Body of pancreas (tissue), 4 donors: Measurements from ENCODE around the gene GDPD5.

ENCODE experiments used
- POLR2A ChIP-seq, 3 donors: fragments of 450-650 bp; IDR thresholded peaks; one replicate each; pipeline ENCODE4 v1.6.1; 2016; ENCODE audit warnings: antibody characterized with exemption in 3 of 3, mild to moderate bottlenecking in 2 of 3
- TF ChIP-seq, protein P1 (sequence below), 7 experiments: fragments of 450-650 bp in 4 of 7; fragments of 200-600 bp in 3 of 7; sonication (generic) in 3 of 7; IDR thresholded peaks; one replicate each; pipeline ENCODE4 v1.5.1; 2016 to 2019; ENCODE audit warnings: antibody characterized with exemption in 7 of 7

DNA sequence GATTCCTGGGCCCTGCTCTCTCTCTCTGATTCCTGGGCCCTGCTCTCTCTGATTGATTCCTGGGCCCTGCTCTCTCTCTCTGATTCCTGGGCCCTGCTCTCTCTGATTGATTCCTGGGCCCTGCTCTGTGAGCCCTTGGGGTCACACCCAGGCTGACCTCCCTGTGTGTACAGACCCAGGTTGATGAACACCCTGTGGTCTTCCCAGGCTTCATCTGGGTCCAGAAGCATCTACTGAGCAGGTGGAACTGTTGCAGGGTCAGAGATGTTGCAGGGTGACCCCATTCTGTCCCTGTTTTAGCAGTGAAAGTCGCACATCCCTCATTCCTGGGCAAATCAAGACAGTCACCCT is 16.3 kb upstream of the GDPD5 start:
- TF ChIP-seq, protein P1, sequence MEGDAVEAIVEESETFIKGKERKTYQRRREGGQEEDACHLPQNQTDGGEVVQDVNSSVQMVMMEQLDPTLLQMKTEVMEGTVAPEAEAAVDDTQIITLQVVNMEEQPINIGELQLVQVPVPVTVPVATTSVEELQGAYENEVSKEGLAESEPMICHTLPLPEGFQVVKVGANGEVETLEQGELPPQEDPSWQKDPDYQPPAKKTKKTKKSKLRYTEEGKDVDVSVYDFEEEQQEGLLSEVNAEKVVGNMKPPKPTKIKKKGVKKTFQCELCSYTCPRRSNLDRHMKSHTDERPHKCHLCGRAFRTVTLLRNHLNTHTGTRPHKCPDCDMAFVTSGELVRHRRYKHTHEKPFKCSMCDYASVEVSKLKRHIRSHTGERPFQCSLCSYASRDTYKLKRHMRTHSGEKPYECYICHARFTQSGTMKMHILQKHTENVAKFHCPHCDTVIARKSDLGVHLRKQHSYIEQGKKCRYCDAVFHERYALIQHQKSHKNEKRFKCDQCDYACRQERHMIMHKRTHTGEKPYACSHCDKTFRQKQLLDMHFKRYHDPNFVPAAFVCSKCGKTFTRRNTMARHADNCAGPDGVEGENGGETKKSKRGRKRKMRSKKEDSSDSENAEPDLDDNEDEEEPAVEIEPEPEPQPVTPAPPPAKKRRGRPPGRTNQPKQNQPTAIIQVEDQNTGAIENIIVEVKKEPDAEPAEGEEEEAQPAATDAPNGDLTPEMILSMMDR (IDR thresholded peaks at IDR 0.05) = no peak
- no peak for TF ChIP-seq POLR2A (IDR thresholded peaks at IDR 0.05)
